GM12873 (cell line): ENCODE measurements around the gene INSIG1.

ENCODE experiments used
- TF ChIP-seq, protein P1 (sequence below): IDR thresholded peaks from 2 replicates; pipeline ENCODE4 v1.5.1; 2012; ENCODE audit warnings: low read depth, mild to moderate bottlenecking, moderate library complexity, low read length, control low read depth; ENCODE audit not compliant: insufficient read depth; ENCODE audit errors: missing control alignments

The INSIG1 gene

DNA sequence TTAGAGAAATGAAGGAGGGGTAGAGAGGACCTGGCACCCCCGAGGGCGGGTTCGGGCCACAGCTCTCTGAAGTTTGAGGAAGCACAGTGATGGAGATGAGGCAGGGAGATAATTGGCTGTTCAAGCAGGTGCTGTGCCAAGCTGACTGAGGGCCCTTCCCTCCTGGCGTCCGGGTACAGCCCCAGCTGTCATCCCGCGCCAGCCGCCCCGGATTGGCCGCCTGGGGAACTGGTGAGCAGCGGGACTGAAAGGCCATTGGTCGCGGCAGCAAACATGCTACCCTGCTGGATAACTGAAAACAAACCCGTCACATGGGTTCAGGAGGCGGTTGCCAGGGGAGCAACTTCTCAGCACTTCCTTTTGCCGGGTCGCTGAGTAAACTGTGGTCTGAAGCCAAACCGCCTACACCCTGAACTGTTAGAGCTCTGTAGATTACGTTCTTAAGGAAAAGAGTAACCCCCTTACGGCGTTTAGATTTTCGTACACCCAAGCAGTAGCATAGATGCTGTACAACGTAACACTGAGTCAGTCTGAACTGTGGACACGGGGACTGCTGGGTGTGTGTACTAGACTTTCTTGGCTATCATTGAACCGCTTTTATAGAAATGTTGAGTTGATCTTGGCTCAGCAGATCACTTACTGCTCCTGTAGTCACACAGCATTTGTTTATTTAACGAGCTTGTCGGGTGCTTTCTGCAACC, 1.3 kb downstream of the INSIG1 start:
- TF ChIP-seq, protein P1, sequence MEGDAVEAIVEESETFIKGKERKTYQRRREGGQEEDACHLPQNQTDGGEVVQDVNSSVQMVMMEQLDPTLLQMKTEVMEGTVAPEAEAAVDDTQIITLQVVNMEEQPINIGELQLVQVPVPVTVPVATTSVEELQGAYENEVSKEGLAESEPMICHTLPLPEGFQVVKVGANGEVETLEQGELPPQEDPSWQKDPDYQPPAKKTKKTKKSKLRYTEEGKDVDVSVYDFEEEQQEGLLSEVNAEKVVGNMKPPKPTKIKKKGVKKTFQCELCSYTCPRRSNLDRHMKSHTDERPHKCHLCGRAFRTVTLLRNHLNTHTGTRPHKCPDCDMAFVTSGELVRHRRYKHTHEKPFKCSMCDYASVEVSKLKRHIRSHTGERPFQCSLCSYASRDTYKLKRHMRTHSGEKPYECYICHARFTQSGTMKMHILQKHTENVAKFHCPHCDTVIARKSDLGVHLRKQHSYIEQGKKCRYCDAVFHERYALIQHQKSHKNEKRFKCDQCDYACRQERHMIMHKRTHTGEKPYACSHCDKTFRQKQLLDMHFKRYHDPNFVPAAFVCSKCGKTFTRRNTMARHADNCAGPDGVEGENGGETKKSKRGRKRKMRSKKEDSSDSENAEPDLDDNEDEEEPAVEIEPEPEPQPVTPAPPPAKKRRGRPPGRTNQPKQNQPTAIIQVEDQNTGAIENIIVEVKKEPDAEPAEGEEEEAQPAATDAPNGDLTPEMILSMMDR = no peak

DNA sequence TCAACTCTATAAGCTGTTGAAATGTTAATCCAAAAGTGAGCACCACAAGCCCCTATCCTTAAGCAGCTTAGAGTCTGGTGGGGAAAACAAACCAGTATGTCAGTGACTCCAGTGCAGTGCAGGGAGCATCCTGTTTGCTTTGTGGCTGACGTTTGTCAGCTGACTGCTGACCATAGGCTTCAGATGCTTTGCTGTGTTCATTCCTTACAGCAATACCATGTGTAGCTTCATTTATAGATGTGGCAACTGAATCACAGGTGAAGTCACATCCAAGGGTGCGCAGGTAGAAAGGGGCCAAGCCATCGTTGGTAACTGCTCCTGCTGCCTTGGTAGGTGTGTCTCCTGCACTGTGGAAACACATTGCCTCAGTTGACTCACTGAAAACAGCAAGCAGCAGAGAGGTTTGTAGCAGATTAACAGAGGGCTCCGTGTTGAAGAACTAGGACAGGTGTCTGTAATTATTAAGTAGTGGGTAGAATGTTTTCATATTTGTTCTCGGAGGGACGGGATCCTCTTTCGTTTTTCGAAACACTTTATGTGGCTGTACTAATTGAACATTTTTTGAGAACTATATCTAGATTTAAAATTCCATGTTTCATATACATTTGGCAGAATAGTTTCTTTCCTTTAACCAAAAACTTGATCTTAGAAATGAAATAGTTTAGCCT, 2.0 kb downstream of the INSIG1 start:
- TF ChIP-seq, protein P1 = no peak

DNA sequence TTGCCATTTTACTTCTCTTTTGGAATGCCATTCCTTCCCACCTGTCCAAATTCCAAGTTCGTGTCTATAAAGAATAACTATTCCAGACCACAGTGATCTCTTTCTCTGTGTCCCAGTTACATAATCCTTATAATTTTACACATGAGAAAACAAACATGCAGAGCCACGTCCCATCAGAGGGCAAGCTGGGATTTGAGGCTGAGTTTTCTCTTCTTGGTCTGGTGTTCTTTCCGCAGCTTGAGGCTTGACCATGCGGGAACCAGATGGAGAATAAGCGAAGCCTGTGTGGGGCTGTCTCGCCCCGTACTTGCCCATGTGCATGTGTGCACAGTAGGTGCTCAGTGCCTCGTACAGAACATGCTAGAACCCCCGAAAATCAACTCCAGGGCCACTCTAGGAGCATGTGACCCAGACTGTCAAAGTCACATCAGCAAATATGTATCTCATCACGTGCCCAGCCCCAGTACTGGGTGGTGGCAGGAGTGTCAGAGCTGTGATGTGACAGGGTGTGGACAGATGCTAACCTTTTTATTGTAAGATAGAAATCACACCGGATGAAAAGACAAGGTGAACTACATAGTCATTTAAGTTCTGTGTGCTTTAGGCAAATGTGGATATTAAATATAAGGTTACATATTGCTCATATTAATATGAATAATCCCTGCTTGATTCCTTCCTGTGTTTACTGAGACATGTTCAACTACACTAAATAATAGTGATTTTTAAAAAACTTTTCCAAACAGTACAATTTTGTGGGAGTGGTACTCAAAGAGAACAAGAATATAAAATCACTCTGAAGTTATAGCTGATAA, 3.2 kb downstream of the INSIG1 start:
- TF ChIP-seq, protein P1 = no peak

DNA sequence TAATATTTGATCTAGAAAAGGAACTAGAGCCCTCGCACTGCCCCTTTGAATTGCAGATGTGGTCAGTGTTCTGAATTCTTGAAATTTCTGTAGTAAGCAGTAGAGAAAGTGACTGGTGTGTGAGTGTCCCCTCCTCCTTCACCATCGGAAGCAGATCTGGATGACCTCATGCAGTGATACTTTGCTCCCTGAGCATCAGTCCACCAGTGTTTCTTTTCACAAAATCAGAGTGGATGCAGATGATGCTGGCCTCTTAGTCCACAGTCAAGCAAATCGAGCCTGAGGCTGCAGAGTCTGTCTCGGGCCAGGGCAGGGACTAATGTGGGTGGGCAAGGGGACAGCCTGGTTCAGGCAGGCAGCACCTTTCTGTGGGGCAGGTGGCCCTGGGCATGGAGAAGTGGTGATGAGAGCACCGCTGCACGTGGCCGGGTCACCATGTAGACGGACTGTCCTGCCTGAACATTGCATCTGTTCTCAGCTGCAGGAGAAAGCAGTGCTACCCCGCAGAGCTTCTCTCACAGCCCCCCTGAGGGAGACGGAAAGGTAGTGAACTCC, 5.4 kb downstream of the INSIG1 start:
- TF ChIP-seq, protein P1 = no peak

DNA sequence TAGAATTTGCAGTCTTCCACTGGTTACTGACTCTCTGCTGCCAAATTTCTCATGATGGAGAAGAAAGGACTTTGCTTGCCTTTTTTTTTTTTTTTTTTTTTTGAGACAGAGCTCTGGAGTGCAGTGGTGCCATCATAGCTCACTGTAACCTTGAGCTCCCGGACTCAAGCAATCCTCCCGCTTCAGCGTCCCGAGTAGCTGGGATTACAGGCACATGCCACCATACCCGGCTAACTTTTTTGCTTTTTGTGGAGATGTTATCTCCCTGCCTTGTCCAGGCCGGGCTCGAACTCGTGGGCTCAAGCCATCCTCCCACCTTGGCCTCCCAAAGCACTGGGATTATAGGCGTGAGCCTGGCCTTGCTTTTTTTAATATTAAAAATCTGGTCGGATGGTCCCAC, 6.2 kb downstream of the INSIG1 start:
- TF ChIP-seq, protein P1 = no peak

DNA sequence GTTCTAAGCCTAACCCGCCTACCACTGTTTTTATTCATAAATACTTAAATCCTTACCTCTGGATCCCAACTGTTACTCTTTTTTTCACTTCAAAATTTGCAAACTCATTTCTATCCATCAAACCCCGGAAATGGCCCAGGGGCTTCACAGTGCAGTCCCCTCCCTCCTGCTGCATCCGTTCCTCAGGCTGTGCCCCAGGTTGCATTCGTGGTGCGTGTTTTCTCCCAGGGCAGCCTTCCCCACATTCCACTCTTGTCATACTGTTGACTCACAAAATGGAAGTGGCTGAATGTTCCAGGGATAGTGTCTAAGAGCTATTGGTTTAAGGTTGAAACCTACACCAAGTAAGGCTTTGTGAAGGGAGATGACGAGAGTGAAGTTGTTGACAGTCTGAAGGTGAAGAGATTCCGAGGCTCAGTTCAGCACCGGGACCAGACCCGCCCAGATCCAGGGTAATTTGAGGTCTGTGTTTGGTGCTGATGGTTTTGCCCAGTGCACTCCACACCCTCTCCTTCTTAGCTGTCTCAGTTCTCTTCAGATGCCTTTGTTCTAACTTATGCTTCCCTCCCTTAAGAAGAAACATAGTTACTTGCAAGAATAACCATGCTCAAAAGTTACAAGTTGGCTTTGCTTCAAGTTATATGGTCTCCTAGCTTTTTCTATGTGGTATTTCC, 7.7 kb downstream of the INSIG1 start:
- TF ChIP-seq, protein P1 = no peak
